Ishikawa (cell line): ENCODE results near the gene IL11RA.

ENCODE experiments used
- CEBPB ChIP-seq: IDR thresholded peaks from 2 replicates; pipeline ENCODE4 v1.6.1; 2012
- CREB1 ChIP-seq: IDR thresholded peaks from 2 replicates; pipeline ENCODE4 v1.6.1; 2012; ENCODE audit warnings: low read depth
- EGR1 ChIP-seq: IDR thresholded peaks from 2 replicates; pipeline ENCODE4 v1.6.1; 2012
- EP300 ChIP-seq: IDR thresholded peaks from 2 replicates; pipeline ENCODE4 v1.6.1; 2012; ENCODE audit warnings: borderline replicate concordance
- FOXM1 ChIP-seq: IDR thresholded peaks from 2 replicates; pipeline ENCODE4 v1.6.1; 2012; ENCODE audit warnings: low read depth, borderline replicate concordance
- NFIC ChIP-seq: IDR thresholded peaks from 2 replicates; pipeline ENCODE4 v1.6.1; 2012
- RAD21 ChIP-seq: IDR thresholded peaks from 2 replicates; pipeline ENCODE4 v1.6.1; 2012; ENCODE audit warnings: low read depth
- TAF1 ChIP-seq: IDR thresholded peaks from 2 replicates; pipeline ENCODE4 v1.6.1; 2012; ENCODE audit warnings: low read depth, mild to moderate bottlenecking
- TCF12 ChIP-seq: IDR thresholded peaks from 2 replicates; pipeline ENCODE4 v1.6.1; 2012; ENCODE audit warnings: low read depth
- TEAD4 ChIP-seq: IDR thresholded peaks from 2 replicates; pipeline ENCODE4 v1.6.1; 2012
- YY1 ChIP-seq: IDR thresholded peaks from 2 replicates; pipeline ENCODE4 v1.6.1; 2012; ENCODE audit warnings: low read depth
- ZBTB7A ChIP-seq: IDR thresholded peaks from 2 replicates; pipeline ENCODE4 v1.6.1; 2012; ENCODE audit warnings: low read depth
- TF ChIP-seq, protein P1 (sequence below): IDR thresholded peaks from 2 replicates; pipeline ENCODE4 v1.6.1; 2012
- TF ChIP-seq, protein P2 (sequence below): IDR thresholded peaks from 2 replicates; pipeline ENCODE4 v1.6.1; 2012; ENCODE audit warnings: low read depth, mild to moderate bottlenecking
- TF ChIP-seq, protein P3 (sequence below): IDR thresholded peaks from 2 replicates; pipeline ENCODE4 v1.6.1; 2012

The IL11RA gene

DNA sequence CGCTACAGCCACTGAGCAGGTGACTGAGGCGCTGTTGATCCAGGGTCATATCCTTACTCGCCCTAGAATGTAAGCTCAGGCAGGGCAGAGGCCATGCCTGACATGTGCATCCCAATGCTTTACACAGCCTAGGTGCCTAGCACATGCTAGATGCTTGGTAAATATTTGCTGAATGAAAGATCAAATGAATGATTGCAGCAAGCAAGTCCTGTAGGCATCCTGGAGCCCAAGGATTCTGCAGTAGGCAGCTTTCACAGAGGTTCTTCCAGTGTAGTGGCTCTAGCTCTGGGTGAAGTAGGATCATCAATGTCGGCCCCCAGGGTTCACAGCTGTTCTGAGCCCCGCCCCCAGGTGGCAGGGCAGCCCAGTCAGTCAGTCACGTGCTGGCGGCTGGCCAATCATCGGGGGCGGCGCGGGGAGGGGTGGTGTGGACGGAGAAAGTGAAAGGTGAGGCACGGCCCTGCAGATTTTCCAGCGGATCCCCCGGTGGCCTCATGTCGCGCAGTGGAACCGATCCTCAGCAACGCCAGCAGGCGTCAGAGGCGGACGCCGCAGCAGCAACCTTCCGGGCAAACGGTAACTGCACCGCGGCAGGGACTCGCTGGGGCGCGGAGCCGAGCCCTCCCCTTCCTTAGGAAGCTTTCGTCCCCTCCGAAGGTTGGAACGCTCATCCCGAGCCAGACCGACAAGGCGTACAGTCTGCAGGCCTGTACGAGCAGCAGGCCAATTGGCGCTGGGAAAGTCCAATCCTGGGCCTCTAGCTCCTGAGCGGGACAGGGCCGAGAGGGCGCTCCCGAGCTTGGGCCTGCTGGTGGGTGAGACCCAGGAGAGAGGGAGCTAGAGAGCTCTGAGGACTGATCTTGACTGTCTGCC, 5.5 kb upstream of the IL11RA start, which contains the start of gene GALT:
TSS of gene GALT (plus strand) at position 465 of the 873 bp plus-strand sequence. CDS start at position 495, 30 bp downstream.
- TF ChIP-seq NFIC (peak; percentile 54), ZBTB7A (peak; percentile 72; the same call in 1 of the 2 replicates), FOXM1 (no peak), YY1 (0 out of 2 replicates have a peak, but pooled peaks have one; percentile 19), CEBPB (no peak), TEAD4 (peak; percentile 35; the same call in 1 of the 2 replicates), EGR1 (no peak), EP300 (no peak), TAF1 (peak; percentile 69), TCF12 (peak; percentile 61; the same call in 1 of the 2 replicates), RAD21 (no peak)
- TF ChIP-seq, protein P1, sequence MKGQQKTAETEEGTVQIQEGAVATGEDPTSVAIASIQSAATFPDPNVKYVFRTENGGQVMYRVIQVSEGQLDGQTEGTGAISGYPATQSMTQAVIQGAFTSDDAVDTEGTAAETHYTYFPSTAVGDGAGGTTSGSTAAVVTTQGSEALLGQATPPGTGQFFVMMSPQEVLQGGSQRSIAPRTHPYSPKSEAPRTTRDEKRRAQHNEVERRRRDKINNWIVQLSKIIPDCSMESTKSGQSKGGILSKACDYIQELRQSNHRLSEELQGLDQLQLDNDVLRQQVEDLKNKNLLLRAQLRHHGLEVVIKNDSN, result peak; percentile 99
- TF ChIP-seq, protein P2, sequence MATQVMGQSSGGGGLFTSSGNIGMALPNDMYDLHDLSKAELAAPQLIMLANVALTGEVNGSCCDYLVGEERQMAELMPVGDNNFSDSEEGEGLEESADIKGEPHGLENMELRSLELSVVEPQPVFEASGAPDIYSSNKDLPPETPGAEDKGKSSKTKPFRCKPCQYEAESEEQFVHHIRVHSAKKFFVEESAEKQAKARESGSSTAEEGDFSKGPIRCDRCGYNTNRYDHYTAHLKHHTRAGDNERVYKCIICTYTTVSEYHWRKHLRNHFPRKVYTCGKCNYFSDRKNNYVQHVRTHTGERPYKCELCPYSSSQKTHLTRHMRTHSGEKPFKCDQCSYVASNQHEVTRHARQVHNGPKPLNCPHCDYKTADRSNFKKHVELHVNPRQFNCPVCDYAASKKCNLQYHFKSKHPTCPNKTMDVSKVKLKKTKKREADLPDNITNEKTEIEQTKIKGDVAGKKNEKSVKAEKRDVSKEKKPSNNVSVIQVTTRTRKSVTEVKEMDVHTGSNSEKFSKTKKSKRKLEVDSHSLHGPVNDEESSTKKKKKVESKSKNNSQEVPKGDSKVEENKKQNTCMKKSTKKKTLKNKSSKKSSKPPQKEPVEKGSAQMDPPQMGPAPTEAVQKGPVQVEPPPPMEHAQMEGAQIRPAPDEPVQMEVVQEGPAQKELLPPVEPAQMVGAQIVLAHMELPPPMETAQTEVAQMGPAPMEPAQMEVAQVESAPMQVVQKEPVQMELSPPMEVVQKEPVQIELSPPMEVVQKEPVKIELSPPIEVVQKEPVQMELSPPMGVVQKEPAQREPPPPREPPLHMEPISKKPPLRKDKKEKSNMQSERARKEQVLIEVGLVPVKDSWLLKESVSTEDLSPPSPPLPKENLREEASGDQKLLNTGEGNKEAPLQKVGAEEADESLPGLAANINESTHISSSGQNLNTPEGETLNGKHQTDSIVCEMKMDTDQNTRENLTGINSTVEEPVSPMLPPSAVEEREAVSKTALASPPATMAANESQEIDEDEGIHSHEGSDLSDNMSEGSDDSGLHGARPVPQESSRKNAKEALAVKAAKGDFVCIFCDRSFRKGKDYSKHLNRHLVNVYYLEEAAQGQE, result no peak
- TF ChIP-seq, protein P3, sequence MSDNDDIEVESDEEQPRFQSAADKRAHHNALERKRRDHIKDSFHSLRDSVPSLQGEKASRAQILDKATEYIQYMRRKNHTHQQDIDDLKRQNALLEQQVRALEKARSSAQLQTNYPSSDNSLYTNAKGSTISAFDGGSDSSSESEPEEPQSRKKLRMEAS, result peak; percentile 78

DNA sequence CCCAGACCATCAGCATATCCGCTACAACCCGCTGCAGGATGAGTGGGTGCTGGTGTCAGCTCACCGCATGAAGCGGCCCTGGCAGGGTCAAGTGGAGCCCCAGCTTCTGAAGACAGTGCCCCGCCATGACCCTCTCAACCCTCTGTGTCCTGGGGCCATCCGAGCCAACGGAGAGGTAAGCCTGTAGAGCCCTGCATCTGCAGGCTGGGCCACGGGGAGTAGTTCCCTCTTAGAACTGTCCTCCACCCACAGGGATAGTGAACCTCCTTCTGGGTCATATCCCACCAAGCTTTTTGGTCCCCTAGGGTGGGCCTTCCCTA, 4.9 kb upstream of the IL11RA start:
- TF ChIP-seq FOXM1, result no peak
- TF ChIP-seq TEAD4, result no peak
- no peak for TF ChIP-seq EGR1
- TF ChIP-seq NFIC, result no peak
- no peak for TF ChIP-seq ZBTB7A
- TF ChIP-seq RAD21, result no peak
- TF ChIP-seq, protein P1, result no peak
- no peak for TF ChIP-seq CEBPB
- no peak for TF ChIP-seq TCF12
- TF ChIP-seq, protein P2, result no peak
- no peak for TF ChIP-seq EP300
- TF ChIP-seq, protein P3, result no peak

DNA sequence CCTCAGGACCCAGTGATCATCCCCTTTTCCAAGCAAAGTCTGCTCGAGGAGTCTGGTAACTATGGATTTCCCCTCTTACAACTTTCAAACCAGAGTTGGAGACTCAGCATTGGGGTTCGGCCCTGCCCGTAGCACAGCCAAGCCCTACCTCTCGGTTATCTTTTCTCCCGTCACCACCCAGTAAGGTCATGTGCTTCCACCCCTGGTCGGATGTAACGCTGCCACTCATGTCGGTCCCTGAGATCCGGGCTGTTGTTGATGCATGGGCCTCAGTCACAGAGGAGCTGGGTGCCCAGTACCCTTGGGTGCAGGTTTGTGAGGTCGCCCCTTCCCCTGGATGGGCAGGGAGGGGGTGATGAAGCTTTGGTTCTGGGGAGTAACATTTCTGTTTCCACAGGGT, 4.3 kb upstream of the IL11RA start:
- no peak for TF ChIP-seq ZBTB7A
- no peak for TF ChIP-seq EP300
- no peak for TF ChIP-seq TAF1
- TF ChIP-seq NFIC, result no peak
- TF ChIP-seq EGR1, result no peak
- TF ChIP-seq TEAD4, result no peak
- TF ChIP-seq YY1, result no peak
- TF ChIP-seq RAD21, result no peak
- no peak for TF ChIP-seq FOXM1
- TF ChIP-seq CREB1, result no peak
- TF ChIP-seq, protein P1, result no peak
- TF ChIP-seq, protein P3, result no peak
- no peak for TF ChIP-seq CEBPB
- TF ChIP-seq, protein P2, result no peak
- TF ChIP-seq TCF12, result no peak
